HG02852 (cell line): Measurements from ENCODE around the gene ATF5.
"Not testable (repeated sequence)": the region's sequence is repeated elsewhere in the genome, so short reads cannot be mapped to it uniquely, and the experiment has no call there.

Experiments used
- ATAC-seq: cut with Tn5 transposase; IDR thresholded peaks from one replicate; pipeline ENCODE4 v1.9.1; 2021; ENCODE audit warnings: mild to moderate bottlenecking, moderate library complexity; ENCODE audit not compliant: unreplicated experiment

Gene ATF5

GRCh38 chr19:49940482-49940791 is 11.4 kb downstream of the ATF5 start:
- no peak for ATAC-seq

GRCh38 chr19:49944567-49944966 is 15.6 kb downstream of the ATF5 start:
- not testable (repeated sequence) for ATAC-seq

GRCh38 chr19:49946415-49946814 is 17.4 kb downstream of the ATF5 start:
- ATAC-seq, result no peak

- ATAC-seq, result no peak
Measured at GRCh38 chr19:49949742-49950589, 21.0 kb downstream of the ATF5 start.

- ATAC-seq, result no peak
Measured at GRCh38 chr19:49950590-49950948, 21.6 kb downstream of the ATF5 start.

GRCh38 chr19:49950956-49951526 is 22.0 kb downstream of the ATF5 start:
- ATAC-seq, result no peak

GRCh38 chr19:49951806-49952478 is 22.9 kb downstream of the ATF5 start:
- ATAC-seq, result no peak

GRCh38 chr19:49952479-49952836 is 23.5 kb downstream of the ATF5 start:
- ATAC-seq, result no peak

GRCh38 chr19:49952906-49953305 is 23.9 kb downstream of the ATF5 start:
- ATAC-seq, result no peak

GRCh38 chr19:49953416-49953815 is 24.4 kb downstream of the ATF5 start:
- ATAC-seq, result no peak

GRCh38 chr19:49954092-49954829 is 25.3 kb downstream of the ATF5 start:
- no peak for ATAC-seq

GRCh38 chr19:49954933-49955332 is 25.9 kb downstream of the ATF5 start:
- no peak for ATAC-seq

GRCh38 chr19:49956115-49956495 is 27.1 kb downstream of the ATF5 start:
- ATAC-seq, result no peak

- ATAC-seq, result no peak
Measured at GRCh38 chr19:49957262-49957915, 28.4 kb downstream of the ATF5 start.

- not testable (repeated sequence) for ATAC-seq
Measured at GRCh38 chr19:49958144-49958543, 29.1 kb downstream of the ATF5 start.

GRCh38 chr19:49958596-49958995 is 29.6 kb downstream of the ATF5 start:
- ATAC-seq, result not testable (repeated sequence)

- not testable (repeated sequence) for ATAC-seq
Measured at GRCh38 chr19:49959892-49960291, 30.9 kb downstream of the ATF5 start.

GRCh38 chr19:49960980-49961379 is 32.0 kb downstream of the ATF5 start, which contains the start of gene SIGLEC11:
SIGLEC11 (minus strand) TSS chr19:49961172; CDS start chr19:49961081, 91 bp downstream.
- not testable (repeated sequence) for ATAC-seq

GRCh38 chr19:49968279-49968922 is 39.4 kb downstream of the ATF5 start:
- ATAC-seq, result no peak

- not testable (repeated sequence) for ATAC-seq
Measured at GRCh38 chr19:49969355-49969754, 40.4 kb downstream of the ATF5 start.
